RWPE2 (cell line): Measurements from ENCODE around the gene DPF3.

Source experiments
- ATAC-seq: fragments of 200-7000 bp; cut with Tn5 transposase; 3 replicates; pipeline ENCODE4 v1.9.1; 2021; ENCODE audit warnings: low read depth
- DNase-seq: peaks from one replicate; pipeline ENCODE4 v3.0.0-alpha.2; 2020; ENCODE audit warnings: low spot score
- H3K27ac ChIP-seq: fragments of 450-650 bp; 2 replicates; pipeline ENCODE4 v1.5.1; 2017; ENCODE audit warnings: mild to moderate bottlenecking; ENCODE audit not compliant: poor library complexity, severe bottlenecking
- H3K27me3 ChIP-seq: fragments of 250-450 bp; sonication (Bioruptor Pico); 2 replicates; pipeline ENCODE4 v1.5.1; 2021; ENCODE audit warnings: mild to moderate bottlenecking, moderate library complexity; ENCODE audit not compliant: insufficient read depth, poor library complexity, severe bottlenecking
- H3K36me3 ChIP-seq: fragments of 250-450 bp; sonication (Bioruptor Pico); 2 replicates; pipeline ENCODE4 v1.5.1; 2020; ENCODE audit warnings: low read depth, mild to moderate bottlenecking, moderate library complexity
- H3K4me1 ChIP-seq: fragments of 250-450 bp; sonication (Bioruptor Pico); 2 replicates; pipeline ENCODE4 v1.5.1; 2021; ENCODE audit warnings: mild to moderate bottlenecking, moderate library complexity; ENCODE audit not compliant: insufficient read depth, poor library complexity, severe bottlenecking
- H3K4me3 ChIP-seq: fragments of 250-450 bp; sonication (Bioruptor Pico); 2 replicates; pipeline ENCODE4 v1.5.1; 2021; ENCODE audit warnings: mild to moderate bottlenecking, moderate library complexity; ENCODE audit not compliant: severe bottlenecking
- H3K9me3 ChIP-seq: fragments of 250-450 bp; sonication (Bioruptor Pico); 2 replicates; pipeline ENCODE4 v1.5.1; 2021; ENCODE audit warnings: mild to moderate bottlenecking, moderate library complexity; ENCODE audit not compliant: severe bottlenecking
- CTCF ChIP-seq: fragments of 450-650 bp; IDR thresholded peaks from one replicate; pipeline ENCODE4 v1.5.1; 2017; ENCODE audit warnings: mild to moderate bottlenecking, moderate library complexity; ENCODE audit not compliant: poor library complexity, severe bottlenecking

DPF3 gene

DNA sequence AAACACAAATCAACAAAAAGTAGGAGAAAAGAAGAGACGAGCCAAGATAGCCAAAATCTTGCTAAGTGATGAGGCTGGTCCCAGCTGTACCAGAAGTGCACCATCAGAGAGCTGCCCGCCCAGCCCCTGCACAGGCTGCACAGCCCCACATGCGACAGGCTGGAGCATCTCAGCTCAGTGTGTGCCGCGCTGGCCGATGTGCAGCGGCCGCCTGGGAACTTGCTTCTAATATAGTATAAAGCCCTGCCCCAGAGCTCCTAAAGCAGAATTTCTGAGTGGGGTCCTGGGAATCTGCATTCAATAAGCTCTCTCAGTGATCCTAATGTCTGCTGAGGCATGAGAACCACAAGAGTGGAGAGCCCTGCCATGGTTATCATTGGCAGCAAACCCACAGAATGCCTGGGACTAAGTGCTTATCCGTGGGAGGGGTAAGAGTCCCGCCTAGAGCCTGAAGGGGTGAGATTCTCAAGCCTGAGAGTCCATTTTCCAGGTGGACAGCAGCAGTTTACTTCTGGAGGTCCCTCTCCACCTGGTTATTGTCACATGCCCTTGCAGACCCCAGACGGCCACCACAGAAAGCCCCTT lies 171.6 kb downstream of the DPF3 start:
- Histone ChIP-seq H3K9me3 (no peaks in the 10 kb centered on the region), H3K27ac (no peak overlapping the region), H3K4me3 (no peak overlapping the region), H3K4me1 (no peaks in the 10 kb centered on the region), H3K36me3 (no peaks in the 10 kb centered on the region), H3K27me3 (no peaks in the 10 kb centered on the region)
- DNase-seq (no peak), ATAC-seq (no peak)
- TF ChIP-seq CTCF, result no peak

DNA sequence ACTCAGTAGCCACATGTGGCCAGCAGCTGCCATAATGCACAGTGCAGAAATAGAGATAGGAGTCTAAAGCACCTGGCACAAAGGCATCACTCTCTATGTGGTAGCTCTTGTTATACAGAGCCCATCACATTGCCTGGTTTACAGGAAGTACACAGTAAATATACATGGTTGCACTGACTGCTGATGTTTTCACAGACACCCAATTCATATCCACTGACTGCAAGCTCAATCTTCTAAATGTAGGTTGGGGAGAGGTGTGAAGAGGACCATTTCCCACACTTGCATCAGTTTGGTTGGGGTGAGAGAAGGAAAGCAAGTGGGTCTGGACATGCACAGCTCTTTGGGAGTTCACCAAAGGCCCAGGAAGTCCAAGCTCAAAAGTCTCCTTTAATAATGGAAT lies 172.8 kb downstream of the DPF3 start:
- DNase-seq, result no peak
- H3K27me3 ChIP-seq, result no peaks in the 10 kb centered on the region
- no peak for ATAC-seq
- TF ChIP-seq CTCF, result no peak
- H3K9me3 ChIP-seq, result no peaks in the 10 kb centered on the region
- no peak overlapping the region for H3K4me3 ChIP-seq
- H3K27ac ChIP-seq, result no peak overlapping the region
- H3K36me3 ChIP-seq, result no peaks in the 10 kb centered on the region
- H3K4me1 ChIP-seq, result no peaks in the 10 kb centered on the region

GRCh38 chr14:72717220-72717619 lies 176.7 kb downstream of the DPF3 start:
- no peak overlapping the region for H3K27ac ChIP-seq
- no peak for DNase-seq
- H3K4me1 ChIP-seq, result no peaks in the 10 kb centered on the region
- no peak for TF ChIP-seq CTCF
- no peaks in the 10 kb centered on the region for H3K27me3 ChIP-seq
- no peak overlapping the region for H3K4me3 ChIP-seq
- ATAC-seq, result no peak
- H3K36me3 ChIP-seq, result no peaks in the 10 kb centered on the region
- no peaks in the 10 kb centered on the region for H3K9me3 ChIP-seq

DNA sequence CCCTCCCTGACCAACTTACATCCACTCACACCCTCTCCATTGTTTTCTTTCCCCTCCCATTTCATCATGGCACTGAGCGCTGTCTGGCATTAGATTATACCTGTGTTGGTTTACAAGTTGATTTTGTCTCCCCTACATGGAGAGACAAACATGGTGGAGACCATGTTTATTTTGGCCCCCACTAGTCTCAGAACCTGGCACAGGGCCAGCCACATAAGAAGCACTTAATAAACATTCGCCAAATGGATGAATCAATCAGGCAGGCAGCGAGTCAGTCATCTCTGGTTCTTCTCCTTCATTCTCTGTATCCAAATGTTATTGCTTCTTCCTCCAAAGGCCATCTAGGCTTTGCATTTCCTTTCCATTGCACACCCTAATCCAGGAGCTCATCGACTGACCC lies 177.4 kb downstream of the DPF3 start:
- Histone ChIP-seq H3K4me3 (no peak overlapping the region), H3K9me3 (no peaks in the 10 kb centered on the region), H3K27me3 (no peaks in the 10 kb centered on the region), H3K27ac (no peak overlapping the region), H3K4me1 (no peaks in the 10 kb centered on the region), H3K36me3 (no peaks in the 10 kb centered on the region)
- ATAC-seq (no peak), DNase-seq (no peak)
- TF ChIP-seq CTCF, result no peak

DNA sequence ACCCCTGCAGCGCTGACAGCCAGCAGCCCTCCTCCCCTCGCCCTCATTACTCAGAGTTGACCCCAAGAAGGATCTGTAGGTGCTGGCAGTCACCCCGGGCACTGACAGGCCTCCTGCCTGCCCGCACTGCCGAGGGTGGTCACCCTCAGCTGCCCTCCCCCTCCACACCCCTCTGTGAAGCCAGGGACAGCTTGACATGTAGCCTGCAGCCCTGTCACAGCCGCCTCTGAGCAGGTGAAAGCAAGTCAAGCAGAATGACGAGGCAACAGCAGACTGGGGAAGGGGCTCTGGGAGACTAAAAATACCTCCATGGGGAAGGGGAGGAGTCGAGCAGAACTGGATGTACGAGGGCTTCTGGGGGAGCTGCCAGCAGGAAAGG lies 178.1 kb downstream of the DPF3 start:
- Histone ChIP-seq H3K4me1 (no peaks in the 10 kb centered on the region), H3K36me3 (no peaks in the 10 kb centered on the region), H3K27ac (no peak overlapping the region), H3K9me3 (no peaks in the 10 kb centered on the region), H3K27me3 (no peaks in the 10 kb centered on the region), H3K4me3 (no peak overlapping the region)
- TF ChIP-seq CTCF, result no peak
- DNase-seq, result no peak
- ATAC-seq, result no peak
